ENCODE data around the gene MAMDC4. TPM values are rescaled to one million over a fixed set of nuclear protein-coding genes. Genes with fewer than 3 reads are reported as not detected.
"Not testable (repeated sequence)": the region's sequence is repeated elsewhere in the genome, so short reads cannot be mapped to it uniquely, and the experiment has no call there.

The MAMDC4 gene
- total and polyA plus RNA-seq, 2 of the 8 experiments (the other 6 are each of a cell fraction or from before 2014, with no cell fraction given) = 3.1 to 4.5 TPM

DNA sequence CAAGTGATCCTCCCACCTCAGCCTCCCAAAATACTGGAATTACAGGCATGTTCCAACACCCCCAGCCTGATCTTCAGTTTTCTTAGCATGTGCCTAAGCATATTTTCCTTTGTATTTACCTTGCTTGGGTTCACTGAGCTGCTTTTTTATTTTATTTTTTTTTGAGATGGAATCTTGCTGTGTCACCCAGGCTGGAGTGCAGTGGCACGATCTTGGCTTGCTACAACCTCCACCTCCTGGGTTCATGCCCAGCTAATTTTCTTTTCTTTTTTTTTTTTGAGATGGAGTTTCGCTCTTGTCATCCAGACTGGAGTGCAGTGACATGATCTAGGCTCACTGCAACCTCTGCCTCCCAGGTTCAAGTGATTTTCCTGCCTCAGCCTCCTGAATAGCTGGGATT lies 17.5 kb downstream of the MAMDC4 start:
- H4K8ac ChIP-seq (ENCODE audit: extremely low read depth, insufficient read depth, low read length); H3K23me2 ChIP-seq (ENCODE audit: low read depth, low read length); H2BK20ac ChIP-seq (ENCODE audit: low read length); H3K9ac ChIP-seq (replicated peaks in 1 of 4; ENCODE audit: extremely low read depth in 1 of 4, low read depth in 3 of 4, low read length in 3 of 4); H3K4ac ChIP-seq (replicated peaks; ENCODE audit: insufficient read length, low read depth, low read length); H3K27ac ChIP-seq (ENCODE audit: low read depth, low read length); H3K4me1 ChIP-seq (replicated peaks in 1 of 4; ENCODE audit: control insufficient read depth in 3 of 4, insufficient read depth in 4 of 4, low read length in 3 of 4); H3K79me2 ChIP-seq (ENCODE audit: control insufficient read depth in 1 of 2, insufficient read depth in 2 of 2, low read length in 2 of 2); H2AK5ac ChIP-seq (ENCODE audit: low read depth, low read length); H2BK15ac ChIP-seq (ENCODE audit: low read length); H3K23ac ChIP-seq (ENCODE audit: insufficient read length); H2BK12ac ChIP-seq (ENCODE audit: low read depth, low read length); H2AFZ ChIP-seq (ENCODE audit: low read length); H4K91ac ChIP-seq (replicated peaks; ENCODE audit: insufficient read length, low read length); H2BK5ac ChIP-seq (ENCODE audit: low read depth, low read length); H3K4me2 ChIP-seq (ENCODE audit: insufficient read depth in 1 of 2, low read depth in 2 of 2, low read length in 2 of 2); H2BK120ac ChIP-seq (replicated peaks; ENCODE audit: low read depth, low read length); H3K27me3 ChIP-seq (replicated peaks in 1 of 4; ENCODE audit: control insufficient read depth in 3 of 4, extremely low read depth in 1 of 4, insufficient read depth in 3 of 4, low read length in 3 of 4); FAIRE-seq; H4K5ac ChIP-seq (ENCODE audit: insufficient read length, low read depth, low read length); H3K18ac ChIP-seq (ENCODE audit: extremely low read depth, low read length); H3K79me1 ChIP-seq (ENCODE audit: low read depth, low read length); DNase-seq (ENCODE audit: low read depth in 1 of 2, low spot score in 2 of 2); H3K56ac ChIP-seq (replicated peaks; ENCODE audit: insufficient read length, low read depth, low read length); H3K4me3 ChIP-seq (ENCODE audit: extremely low read depth in 1 of 4, insufficient read depth in 2 of 4, low read depth in 3 of 4, low read length in 4 of 4); H4K20me1 ChIP-seq (replicated peaks in 1 of 2; ENCODE audit: control insufficient read depth in 1 of 2, insufficient read depth in 2 of 2, low read length in 2 of 2); H3K36me3 ChIP-seq (ENCODE audit: control insufficient read depth in 2 of 4, insufficient read depth in 4 of 4, low read length in 3 of 4); H3K14ac ChIP-seq (ENCODE audit: insufficient read length): not testable (repeated sequence)
- WGBS, 2 experiments (ENCODE audit: extremely low coverage in 1 of 2, insufficient coverage in 1 of 2, insufficient read length in 1 of 2, insufficient replicate concordance in 2 of 2, low coverage in 1 of 2, low lambda C conversion rate in 2 of 2, missing lambda C conversion rate in 1 of 2) = 91% methylated on average over 1 of the region's 2 CpGs; no CpG with 5 or more reads in 1 of the 2 experiments
- ChIA-PET POLR2A (ENCODE audit: partially characterized antibody) (interaction anchor here (0.9 to 2.5 kb wide), 4 partner anchors 8 to 18 kb away, joined by 3 to 6 read pairs (median 4); no protein-coding TSS in a partner anchor), CTCF (ENCODE audit: partially characterized antibody) (interaction anchor here (1.2 to 2.1 kb wide), 5 partner anchors 12 to 84 kb away, joined by 3 to 5 read pairs (median 3); no protein-coding TSS in a partner anchor)
- peaks cover 36 to 41% of the 10 kb centered on the region in 2 experiments for H3K9me3 ChIP-seq (ENCODE audit: insufficient read depth in 2 of 2, low read depth in 1 of 2, low read length in 1 of 2)

All from H1 (cell line).